DMS79 (cell line): ENCODE data around the gene TCF3.
"Not testable (repeated sequence)": the region's sequence is repeated elsewhere in the genome, so short reads cannot be mapped to it uniquely, and the experiment has no call there.

Experiments
- DNase-seq: peaks from one replicate; lab custom pipeline; 2025; lab: John Stamatoyannopoulos, UW

TCF3 gene

DNA sequence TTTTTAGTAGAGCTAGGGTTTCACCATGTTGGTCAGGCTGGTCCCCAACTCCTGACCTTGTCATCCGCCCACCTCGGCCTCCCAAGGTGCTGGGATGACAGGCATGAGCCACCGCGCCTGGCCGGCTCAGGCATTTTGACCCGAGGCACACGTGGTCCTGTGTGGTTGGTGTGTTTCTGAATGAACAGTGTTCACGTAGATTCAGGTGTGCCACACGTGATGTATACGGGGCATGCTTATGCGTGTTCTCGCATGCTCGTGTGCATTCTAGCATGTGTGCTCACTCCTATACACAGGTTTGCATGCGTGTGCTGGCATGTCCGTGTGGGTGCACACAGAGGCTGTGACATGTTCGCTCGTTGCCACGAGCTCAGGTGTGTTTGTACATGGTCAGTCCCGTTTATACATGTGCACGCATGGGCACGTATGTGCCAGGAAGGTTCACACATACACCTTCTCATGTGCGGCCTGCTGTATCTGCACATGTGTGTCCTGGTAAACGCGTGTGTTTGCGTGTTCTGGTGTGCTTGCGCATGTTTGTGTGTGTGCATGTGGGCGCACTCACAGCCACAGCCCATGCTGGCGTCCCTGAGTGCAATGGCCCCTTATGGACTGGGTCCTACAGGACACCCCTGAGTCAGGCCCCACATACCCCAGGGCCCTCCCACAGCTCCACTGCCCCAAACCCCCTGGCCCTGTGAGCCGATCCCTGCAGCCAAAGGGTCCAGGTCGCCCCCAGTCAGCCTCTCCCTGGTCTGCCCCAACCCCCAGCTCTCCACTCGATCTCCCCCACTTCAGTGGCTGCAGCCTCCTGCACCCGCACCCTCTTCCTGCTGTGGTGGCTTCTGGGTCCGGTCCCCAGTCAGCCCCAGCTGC is 20.6 kb upstream of the TCF3 start:
- DNase-seq: no peak

DNA sequence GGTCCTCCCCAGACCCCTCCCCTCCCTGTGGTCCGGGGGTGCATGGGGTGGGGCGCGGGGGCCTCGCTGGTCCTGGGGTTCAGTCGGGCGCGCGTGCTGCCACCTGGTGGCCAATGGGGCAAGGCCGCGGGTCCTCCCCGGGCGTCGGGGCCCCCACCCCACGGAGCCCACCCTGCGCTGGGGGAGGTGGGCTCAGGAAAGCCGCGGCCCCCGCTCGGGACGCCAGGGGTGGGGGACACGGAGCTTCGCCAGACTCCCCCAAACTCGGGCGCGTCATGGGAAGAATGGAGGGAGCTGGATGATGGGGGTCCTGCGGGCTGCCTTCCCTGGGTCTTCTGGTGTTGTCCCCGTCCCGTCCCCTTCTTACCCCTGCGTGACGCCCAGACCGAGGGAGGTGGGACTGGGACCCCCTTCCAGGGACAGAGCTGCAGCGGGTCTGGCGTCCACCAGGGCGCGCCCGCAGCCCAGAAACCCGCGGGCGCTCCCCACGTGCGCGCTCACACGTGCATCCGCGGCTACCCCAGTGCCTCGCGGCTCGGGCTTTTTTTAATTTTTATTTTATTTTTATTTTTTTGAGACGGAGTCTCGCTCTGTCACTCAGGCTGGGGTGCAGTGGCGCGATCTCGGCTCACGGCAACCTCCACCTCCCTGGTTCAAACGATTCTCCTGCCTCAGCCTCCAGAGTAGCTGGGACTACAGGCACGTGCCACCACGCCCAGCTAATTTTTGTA is 19.8 kb upstream of the TCF3 start:
- DNase-seq: no peak

DNA sequence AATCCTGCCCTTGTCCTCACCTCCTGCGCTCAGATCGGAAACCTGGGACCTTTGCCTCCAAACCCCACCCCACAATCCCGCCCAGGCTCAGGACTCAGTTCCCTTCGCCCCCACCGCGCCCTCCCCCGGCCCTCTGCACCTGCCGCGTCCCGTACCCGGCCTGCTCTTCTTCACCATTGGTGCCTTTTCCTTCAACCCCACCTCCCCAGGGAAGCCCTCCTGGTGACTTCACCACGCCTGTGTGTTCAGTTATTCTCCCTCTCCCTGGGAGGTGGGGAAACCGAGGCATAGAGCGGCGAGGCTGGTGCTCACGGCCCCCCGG is 19.3 kb upstream of the TCF3 start:
- DNase-seq: no peak

DNA sequence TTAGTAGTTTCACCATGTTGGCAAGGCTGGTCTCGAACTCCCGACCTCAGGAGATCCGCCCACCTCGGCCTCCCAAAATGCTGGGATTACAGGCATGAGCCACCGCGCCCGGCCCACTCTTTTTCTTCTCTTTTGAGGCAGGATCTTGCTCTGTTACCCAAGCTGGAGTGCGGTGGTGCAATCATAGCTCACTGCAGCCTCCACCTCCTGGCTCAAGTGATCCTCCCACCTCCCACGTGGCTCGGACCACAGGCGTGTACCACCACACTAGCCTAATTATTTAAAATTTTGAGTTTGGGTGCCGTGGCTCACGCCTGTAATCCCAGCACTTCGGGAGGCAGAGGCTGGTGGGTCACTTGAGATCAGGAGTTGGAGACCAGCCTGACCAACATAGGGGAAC is 18.3 kb upstream of the TCF3 start:
- DNase-seq: not testable (repeated sequence)

DNA sequence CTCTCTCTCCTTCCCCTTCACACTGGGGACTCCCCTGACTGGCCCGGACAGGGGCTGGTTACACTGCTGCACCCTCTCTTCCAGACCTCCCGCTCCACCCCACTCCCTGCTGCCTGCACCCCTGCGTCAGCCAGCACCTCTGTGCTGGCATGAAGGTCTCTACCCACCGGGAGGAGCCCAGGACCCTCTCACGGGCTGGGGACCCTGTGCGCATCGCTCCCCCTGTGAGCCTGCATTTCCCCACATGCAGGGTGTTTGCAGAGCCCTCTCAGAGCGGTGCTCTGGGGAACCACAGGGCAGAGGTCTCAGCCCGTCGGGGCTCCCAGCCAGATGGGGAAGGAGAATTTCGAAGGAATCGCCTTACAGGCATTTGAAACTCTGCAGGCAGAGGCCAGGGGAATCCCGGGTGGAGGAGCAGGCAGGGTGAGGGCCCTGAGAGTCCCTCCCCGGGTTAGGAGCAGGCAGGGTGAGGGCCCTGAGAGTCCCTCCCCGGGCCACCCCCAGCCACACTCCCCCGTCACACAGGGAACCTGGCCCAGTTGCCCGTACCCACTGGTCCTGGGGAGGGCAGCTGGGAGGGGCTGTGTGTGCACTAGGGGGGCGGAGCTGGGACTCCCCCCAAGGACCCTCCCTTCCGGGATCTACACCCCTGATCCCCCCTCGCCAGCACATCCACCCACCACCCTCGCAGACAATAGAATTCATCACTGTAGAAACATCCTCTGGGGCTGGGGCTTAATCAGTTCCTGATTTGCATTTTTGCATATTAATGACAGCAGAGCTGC is 16.3 kb upstream of the TCF3 start:
- no peak for DNase-seq

DNA sequence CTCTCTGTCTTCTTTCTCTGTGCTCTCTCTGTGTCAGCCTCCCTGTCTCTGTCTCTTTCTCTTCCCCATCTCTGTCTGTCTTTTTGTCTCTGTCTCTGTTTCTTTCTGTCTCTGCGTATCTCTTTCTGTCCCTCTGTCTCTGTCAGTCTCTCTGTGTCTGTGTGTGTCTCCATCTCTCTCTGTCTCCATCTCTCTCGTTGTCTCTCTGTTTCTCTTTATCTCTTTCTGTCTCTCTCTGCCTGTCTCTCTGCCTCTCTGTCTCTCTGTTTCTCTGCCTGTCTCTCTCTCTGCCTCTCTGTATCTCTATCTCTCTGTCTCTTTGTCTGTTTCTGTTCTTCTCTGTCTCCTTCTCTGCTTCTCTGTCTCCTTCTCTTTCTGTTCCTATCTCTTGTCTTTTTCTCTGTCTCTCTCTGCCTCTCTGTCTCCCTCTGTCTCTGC is 15.7 kb upstream of the TCF3 start:
- DNase-seq: no peak

DNA sequence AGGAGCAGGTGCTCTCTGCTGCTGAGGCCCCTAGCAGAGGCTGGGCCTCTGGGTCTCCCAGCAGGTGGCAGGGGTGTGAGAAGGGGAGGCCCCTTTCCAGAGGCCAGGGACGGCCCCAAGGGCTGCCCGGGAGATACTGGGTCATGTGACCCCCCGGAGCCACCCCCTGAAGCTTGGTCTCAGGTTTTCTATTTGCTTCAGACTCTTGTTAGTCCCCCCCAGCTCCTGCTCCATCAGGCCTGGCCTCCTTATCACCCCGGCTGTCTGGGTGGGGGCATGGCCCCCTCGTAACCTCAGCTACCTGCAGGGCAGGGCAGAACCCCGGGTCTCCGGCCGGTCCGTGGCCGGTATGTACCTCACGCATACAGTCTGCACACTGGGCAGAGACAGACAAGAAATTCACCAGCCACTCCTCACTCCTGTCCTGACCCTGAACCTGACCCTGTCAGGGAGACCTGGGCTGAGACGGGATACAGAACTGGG is 13.2 kb upstream of the TCF3 start:
- DNase-seq: no peak

DNA sequence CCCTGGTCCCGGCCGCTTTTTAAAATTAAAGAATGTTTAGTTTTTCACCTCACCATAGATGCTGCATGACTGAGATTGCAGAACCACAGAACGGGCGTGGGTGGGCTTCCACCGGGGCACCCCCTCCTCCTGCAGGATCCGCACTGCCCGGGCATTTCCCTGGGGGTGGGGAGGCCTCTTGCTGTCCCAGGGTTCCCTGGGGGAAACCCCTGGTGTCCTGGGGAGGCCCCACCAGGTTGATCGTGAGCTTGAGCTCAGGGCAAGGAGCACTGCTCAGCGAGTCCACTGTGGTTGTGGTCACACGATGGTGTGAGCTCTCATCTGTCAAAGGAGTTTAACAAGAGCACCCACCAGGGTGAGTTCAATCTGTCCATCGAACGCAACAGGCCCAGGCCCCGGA is 11.4 kb upstream of the TCF3 start:
- DNase-seq: no peak

DNA sequence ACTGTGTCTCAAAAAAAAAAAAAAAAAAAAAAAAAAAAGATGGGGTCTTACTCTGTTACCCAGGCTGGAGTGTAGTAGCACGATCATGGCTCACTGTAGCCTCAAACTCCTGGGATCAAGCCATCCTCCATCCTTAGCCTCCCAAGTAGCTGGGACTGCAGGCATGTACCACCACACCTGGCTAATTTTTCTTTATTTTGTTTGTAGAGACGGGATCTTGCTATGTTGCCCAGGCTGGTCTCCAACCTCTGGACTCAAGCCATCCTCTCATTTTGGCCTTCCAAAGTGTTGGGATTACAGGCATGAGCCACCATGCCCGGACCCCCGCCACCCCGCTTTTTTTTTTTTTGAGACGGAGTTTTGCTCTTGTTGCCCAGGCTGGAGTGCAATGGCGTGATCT is 10.8 kb upstream of the TCF3 start:
- DNase-seq: not testable (repeated sequence)

DNA sequence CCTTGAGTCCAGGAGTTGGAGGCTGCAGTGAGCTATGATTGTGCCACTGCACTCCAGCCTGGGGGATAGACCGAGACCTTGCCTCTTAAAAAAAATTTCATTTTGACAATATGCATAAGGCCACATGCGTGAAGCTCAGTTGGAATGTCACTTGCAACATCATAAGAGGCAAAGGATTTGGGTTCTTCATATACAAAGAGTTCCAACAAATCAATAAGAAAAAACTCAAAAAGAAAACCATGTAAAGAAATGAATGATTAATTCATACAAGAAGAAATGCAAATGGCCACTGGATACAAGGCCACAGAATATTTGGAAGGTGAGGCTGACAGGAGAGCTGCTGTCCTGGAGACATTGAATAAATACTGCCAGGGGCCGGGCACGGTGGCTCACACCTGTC is 9.6 kb upstream of the TCF3 start:
- DNase-seq: no peak

DNA sequence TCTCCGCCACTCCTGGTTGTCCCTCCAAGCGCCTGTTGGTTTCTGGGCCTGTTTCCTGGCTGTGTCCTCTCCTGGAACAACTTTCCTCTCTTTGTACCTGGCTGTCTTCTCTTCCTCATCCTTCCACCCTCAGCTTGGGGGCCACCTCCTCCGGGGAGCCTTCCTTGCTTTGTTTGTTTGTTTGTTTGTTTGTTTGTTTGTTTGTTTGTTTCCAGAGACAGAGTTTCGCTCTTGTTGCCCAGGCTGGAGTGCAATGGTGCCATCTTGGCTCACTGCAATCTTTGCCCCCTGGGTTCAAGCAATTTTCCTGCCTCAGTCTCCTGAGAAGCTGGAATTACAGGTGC is 6.6 kb upstream of the TCF3 start:
- no peak for DNase-seq

DNA sequence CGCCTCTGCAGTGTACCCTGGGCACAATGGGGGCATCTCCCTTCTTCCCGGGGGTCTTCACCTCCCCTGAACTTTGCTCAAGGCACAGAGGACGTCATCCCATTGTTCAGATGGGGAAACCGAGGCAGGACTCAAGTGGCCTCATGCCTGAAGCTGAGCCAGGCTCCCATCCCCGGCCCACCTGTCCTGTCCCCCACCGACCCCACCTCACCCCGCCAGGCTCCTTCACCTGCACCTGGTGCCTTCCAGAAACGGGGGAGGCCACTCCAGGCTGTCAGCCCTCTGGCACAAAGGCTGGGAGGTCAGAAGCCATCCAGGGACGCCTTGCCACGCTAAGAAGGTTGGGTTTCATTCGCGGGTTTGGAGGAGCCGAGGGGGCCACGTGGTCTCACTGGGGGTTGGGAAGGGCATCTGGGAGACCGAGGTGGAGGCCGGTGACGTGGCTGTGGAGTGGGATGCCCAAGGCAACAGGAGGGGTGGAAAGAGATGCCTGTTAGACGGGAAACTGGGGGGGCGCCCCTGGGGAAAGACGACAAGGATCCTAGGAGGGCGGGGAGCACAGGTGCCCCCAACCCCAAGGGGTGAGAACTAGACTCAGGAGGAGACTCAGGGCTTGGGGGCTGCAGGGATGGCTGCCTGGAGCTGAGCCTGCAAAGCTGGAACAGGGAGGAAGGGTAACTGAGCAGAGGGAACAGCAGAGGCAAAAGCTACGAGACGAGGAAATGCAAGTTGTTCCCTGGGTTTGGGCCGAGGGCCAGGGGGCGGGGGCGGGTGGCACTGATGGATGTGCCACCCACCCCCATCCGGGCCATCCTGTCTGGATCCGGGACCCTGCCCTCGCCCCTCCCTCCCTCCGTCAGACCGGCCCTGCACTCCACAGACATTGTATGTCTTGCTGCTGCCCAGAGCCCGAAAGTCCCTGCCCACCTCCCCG is 6.0 kb upstream of the TCF3 start:
- no peak for DNase-seq

DNA sequence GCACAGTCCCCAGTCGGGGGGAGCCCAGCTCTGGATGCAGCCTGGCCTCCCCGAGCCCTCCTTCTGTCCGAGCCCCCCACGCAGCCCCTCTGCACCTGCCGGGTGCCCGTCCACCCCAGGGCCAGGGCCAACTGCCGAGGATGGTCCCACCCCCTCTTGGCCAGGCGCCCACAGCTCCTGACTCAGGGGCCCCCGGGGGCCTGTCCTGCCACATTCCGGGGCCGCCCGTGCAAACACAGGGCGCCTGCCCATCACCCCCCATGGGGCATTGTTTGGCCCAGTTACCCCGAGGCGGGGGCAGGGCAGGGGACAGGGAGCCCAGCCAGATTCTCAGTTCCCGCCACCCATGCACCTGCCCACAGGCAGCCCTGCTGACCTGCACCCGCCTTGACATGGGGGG is 5.3 kb upstream of the TCF3 start:
- DNase-seq: no peak

DNA sequence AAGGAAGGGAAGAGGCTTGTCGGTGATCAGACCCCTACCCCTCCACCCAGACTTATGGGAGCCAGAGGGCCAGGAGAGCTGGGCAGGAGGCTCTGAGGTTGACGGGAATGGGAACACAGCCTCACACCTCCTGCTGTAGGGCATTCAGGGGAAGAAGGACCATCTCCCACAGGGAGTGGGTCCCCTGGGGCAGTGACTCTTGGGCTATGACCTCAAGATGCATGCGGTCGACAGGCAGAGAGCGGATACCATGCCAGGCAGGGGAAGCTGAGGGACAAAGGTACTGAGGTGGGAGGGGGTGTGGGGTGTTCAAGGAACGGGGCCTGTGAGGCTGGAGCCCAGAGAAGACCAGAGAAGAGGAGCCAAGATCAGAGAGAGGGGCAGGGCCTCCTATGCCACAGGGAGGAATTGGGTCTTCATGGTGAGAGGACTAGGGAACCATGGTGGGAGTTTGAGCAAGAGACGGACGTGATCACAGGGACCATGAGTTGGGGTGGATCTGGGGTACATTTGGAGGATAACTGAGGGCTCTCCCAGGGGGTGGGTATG is 4.6 kb upstream of the TCF3 start:
- no peak for DNase-seq

DNA sequence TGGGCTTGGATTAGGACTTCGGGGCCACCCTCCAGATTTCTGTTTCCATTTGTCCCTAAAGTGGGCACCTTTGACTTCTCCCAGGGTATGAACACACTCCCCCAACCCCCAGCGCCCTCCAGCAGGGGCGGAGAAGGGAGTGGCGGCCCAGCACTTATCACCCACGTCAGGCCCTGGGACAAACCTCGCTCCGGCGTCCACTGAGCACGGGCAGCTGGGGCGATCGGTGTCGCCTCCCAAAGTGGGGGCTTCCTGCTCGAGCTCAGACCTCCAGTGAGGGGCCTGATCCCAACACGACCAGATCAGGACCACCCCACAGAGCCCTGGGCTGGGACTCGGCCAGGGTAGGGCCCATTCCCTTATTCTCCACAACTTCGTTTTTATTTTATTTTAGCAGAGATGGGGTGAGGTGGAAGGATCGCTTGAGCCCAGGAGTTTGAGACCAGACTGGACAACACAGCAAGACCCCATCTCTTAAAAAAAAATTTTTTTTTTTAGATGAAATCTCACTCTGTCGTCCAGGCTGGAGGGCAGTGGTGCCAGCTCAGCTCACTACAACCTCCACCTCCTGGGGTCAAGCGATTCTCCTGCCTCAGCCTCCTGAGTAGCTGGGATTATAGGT is 3.7 kb upstream of the TCF3 start:
- DNase-seq: no peak

DNA sequence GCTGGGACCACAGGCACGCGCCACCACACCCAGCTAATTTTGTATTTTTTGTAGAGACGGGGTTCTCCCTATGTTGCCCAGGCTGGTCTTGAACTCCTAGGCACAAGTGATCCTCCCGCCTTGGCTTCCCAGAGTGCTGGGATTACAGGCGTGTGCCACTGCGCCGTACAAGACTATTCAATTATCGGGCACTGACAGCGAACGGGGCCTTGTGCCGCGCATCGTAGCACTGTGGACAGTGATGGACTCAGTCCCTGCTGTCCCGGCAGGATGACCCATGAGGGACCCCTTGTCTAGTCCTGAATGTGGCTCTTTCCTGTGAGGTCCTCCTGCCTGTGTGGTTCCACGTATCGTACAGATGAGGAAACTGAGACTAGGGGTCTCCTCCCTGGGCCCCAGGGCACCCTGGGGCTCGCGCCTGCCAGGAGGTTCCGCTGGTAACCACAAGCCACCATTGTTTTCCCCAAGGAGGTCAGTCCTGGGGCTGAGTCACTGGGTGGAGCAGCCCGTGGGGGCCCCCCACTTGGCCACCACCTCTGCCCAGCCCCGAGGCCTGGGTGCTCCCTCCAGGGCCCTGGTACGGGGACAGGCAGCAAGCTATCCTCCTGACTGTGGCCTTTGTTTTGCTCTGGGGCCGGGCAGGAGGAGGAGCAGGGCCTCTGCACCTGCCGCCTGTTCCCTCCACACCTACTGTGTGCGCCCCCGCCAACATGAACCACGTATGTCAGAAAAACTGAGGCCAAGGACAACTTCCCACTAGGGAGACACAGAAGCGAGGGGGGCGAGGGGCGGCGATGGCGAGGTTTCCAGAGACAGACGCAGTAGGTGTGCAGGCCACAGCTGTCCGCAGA is 2.9 kb upstream of the TCF3 start:
- DNase-seq: no peak

DNA sequence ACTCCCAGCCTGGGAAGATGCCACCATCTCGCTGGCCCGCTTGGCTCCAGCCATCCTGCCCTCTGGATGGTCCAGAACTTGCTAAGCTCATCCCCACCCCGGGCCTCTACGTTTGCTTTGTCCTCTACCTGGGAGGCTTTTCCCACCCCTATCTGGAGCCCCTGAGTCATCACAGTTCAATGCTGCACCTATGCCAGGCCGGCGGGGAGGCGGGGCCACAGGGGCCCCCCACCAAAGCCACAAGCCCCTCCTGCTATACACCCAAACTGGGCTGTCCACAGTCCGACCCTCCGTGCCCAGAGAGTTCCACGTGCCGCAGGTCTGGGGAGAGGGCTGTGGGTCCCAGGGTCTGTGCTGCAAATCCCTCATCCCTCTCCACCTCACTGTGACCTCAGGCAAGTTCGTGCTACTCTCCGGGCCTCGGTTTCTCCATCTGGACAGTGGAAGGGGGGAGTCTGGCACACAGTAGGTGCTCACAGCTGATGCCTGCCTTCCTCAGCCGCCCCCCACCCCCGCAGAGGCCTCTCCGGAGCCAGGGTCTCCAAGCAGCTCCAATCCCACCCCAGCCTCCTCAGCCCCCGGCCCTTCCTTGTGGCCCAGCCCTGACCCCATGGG is 1.9 kb upstream of the TCF3 start:
- DNase-seq: no peak

DNA sequence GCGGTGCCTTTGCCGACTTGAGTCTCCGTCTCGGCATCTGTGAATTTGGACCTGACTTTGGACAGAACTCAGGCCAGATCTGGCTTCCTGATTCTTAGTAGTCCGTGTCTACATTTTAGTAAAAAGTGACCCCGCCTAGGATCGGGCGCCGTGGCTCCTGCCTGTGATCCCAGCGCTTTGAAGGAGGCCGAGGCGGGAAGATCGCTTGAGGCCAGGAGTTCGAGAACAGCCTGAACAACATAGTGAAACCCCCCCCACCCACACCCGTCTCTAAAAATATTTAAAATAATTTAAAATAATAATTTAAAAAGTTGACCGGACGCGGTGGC is 849 bp upstream of the TCF3 start:
- DNase-seq: no peak

DNA sequence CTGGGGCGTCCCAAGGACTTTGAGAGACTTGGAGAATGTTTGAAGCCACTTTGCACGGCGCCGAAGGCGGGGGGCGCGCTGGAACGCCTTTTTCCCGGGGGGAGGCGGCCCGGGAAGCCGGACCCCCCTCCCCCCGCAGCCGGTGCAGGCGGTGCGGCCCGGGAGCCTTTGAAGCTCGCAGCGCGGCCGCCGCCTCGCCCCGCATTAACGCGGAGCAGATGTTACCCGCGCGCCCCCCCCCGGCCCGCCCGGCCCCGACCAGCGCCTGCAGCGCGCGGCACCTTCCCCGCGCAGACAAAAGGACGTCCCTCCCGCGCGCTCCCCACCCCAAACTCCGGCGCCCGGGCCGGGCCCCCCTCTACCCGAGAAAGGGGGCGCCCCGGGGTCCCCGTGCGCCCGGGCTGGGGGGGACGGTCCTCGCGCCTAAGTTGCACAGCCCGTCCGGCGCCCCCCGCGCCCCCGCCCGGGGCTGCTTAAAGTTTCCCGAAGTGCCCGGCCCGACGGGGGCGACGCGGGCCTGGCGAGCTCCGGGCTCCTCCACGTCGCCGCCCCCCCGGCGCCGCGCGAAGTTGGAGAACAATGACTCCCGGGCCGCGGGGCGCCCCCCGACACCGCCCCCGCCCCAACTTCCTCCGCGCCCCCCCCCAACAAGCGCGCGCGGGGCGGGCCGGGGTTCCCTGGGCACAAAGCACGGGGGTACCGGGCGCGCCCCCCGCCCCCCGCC is 685 bp downstream of the TCF3 start:
- no peak for DNase-seq
